GM18520 (cell line): Measurements from ENCODE around the gene NEK6.

Experiments used
- ATAC-seq: cut with Tn5 transposase; IDR thresholded peaks from one replicate; pipeline ENCODE4 v1.9.1; 2021; ENCODE audit not compliant: unreplicated experiment

The NEK6 gene

GRCh38 chr9:124295159-124295794 lies 37.5 kb downstream of the NEK6 start:
- no peak for ATAC-seq

DNA sequence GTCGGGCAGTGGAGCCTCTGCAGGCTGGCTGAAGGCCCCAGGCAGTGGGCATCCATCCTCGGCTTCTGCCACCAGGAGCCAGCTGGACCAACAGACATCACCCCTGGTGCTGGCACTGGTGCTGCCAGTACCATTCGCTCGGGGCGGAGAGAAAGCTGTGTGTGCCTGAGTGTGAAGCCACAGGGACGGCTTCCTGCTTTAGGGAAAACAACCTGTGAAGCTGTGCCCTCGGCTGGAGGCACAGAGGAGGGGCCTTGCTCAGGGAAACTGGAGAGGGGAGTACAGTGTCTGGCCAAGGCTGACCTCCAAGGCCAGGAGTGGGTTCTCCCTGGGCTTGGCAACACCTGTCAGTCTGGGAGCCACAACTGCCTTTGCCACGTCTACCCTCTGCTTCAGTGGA lies 38.3 kb downstream of the NEK6 start:
- ATAC-seq, result no peak

DNA sequence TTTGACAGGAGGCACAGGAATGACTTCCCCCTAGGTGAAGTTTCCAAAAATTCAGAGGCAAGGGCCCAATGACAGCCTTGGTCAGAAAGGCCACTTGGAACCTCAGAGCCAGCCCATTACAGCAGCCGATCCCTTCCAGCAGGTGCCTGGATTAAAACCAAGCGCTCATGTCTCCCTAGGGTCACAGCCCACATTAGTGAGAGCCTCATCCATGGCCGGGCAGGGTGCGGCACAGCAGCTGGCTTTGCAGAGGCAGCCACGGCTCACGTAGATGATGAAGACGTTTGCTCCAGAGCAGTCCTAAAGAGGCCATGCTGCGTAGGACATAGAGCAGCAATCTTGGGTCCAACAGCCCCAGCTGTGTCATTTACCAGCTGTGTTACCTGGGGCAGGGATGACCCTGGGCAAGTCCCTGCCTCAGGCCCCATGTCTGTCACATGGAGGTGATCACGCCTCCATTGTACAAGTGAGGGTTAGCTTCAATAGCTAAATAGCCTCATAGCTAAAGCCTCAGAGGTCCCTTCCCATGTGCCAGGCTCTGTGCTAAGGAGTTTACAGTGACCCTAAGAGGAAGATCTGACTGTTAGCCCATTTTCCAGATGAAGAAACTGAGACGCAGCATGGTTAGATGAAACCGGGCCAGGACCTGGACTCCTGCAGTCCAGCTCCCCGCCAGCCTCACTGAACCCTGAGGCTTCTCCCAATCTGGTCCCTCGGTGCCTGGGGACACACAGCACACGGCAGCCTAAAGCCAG lies 39.2 kb downstream of the NEK6 start:
- ATAC-seq, result no peak

DNA sequence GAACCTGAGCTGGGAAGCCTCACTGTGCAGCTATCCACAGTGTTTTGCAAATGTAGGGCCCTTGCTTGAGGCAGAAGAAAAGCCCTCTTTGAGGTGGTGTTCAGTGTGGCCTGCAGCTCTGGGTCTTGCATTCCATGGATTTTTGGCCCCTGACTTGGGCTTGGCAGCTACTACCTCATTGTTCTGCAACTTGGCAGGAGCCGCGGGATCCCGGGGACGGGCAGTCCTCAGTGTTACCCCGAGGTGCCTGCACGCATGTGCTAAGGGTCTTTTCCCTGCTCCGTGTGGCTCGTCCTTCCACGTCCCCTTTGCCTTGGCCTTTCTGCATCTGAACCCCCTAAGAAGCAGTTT lies 39.8 kb downstream of the NEK6 start:
- ATAC-seq, result no peak

GRCh38 chr9:124297915-124298645 lies 40.3 kb downstream of the NEK6 start:
- no peak for ATAC-seq

DNA sequence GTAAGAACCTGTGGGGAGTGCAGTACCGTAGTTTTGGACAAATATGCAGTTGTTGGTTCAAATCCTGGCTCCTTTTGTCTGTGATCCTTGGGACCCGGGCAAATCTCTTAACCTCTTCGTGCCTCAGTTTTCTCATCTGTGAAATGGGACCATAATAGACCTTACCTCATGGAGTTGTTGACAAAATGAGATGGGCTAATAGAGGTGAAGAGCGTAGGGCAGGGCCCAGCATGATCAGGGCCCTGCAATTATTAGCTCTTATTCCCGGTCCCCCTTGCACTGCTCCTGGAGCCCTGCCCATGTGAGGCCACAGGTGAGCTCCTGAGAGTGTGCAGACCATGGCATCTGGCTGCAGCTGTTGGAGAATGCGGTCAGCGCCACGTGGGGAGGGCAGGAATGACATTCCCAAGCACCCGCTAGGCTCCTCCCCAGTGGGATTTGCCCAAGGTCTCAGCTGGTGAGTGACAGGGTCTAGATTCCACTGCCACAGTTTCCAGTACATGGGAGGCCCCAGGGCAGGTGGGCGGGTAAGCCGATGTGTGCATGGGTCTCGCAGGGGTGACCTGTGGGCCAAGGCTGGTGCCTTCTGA lies 41.0 kb downstream of the NEK6 start:
- no peak for ATAC-seq

DNA sequence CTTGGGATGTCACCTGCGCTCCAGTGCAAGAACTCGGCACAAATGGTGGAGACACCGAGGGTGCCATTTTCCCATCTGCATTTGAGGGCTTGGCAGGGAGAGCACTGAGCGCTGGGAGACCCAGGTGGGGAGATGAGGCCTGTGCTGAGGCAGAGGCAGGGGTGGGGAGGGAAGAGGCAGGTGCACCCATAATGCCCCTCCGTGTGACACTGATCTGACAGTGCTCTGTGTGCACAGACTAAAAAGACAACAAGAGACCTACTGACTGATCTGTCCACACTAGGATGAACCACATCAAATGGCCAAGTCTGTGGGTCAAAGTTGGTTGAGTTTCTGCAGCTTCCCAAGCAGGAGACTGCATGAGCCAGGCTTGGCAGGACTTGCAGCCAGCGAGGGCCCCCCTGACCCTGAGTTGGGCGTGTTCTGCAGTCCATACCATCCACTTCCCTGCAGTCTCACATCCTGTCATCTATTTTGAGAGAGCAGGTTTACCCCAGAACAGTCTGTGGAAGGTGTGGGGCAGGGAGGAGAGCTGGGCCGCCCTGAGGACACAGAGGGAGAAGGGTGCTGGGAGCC lies 41.9 kb downstream of the NEK6 start:
- no peak for ATAC-seq

DNA sequence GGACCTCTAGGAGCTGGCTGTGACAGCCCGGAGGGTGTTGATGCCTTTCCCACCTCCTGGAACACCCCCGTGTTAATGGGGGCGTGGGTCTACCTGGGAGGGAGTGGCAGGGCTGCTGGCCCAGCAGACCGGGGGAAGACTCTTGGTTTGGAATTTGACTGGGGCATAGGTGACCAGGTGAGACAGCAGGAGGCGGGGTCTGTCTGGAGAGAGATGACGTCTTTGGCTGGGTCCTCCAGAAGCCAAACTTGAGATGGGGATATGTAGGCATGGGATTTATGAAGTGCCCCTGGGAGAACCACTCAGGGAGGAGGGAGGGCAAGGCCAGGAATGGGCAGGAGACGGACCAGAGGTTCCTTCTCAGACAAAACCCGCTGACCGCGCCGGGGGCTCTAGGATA lies 42.6 kb downstream of the NEK6 start:
- ATAC-seq, result no peak

- ATAC-seq, result no peak
Measured at GRCh38 chr9:124302921-124303320, 45.2 kb downstream of the NEK6 start.

DNA sequence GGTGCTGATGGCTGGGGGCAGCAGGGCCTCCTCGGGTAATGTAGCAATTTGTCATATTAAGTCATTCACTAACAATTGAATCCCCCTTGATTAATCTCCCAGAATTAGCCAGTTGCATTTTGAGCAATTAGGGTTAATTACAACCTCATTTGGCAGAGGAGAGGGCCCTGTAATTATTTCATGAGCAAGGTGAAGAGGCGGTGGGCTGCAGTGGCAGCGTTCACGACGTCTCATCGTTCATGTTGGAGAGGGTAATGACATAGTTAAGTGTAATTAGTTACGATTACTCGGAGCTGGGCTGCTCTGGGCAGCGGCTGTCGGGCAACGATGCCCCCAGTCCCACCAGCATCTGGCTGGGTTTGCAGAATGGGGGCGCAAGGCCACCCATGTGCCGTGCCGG lies 46.0 kb downstream of the NEK6 start:
- ATAC-seq, result no peak

DNA sequence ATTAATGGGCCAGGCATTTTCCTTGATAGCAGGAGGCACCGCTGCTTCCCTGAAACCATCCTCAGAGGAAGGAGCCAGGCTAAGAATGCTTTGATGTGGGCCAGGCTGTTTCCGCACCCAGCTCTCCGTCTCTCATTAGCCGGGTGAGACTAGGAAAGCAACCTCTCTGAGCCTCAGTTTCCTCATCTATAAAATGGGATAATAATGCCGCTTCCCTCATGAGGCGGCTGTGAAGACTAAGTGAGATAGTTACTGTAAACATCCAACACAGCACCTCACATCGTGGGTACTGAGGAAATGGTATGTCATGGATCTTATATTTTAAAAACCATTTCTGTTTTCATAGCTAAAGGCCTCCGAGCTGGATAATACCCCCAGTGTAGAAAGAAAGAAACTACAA lies 46.5 kb downstream of the NEK6 start:
- no peak for ATAC-seq

GRCh38 chr9:124306098-124306735 lies 48.5 kb downstream of the NEK6 start:
- no peak for ATAC-seq

GRCh38 chr9:124307379-124308030 lies 49.8 kb downstream of the NEK6 start:
- ATAC-seq, result no peak

DNA sequence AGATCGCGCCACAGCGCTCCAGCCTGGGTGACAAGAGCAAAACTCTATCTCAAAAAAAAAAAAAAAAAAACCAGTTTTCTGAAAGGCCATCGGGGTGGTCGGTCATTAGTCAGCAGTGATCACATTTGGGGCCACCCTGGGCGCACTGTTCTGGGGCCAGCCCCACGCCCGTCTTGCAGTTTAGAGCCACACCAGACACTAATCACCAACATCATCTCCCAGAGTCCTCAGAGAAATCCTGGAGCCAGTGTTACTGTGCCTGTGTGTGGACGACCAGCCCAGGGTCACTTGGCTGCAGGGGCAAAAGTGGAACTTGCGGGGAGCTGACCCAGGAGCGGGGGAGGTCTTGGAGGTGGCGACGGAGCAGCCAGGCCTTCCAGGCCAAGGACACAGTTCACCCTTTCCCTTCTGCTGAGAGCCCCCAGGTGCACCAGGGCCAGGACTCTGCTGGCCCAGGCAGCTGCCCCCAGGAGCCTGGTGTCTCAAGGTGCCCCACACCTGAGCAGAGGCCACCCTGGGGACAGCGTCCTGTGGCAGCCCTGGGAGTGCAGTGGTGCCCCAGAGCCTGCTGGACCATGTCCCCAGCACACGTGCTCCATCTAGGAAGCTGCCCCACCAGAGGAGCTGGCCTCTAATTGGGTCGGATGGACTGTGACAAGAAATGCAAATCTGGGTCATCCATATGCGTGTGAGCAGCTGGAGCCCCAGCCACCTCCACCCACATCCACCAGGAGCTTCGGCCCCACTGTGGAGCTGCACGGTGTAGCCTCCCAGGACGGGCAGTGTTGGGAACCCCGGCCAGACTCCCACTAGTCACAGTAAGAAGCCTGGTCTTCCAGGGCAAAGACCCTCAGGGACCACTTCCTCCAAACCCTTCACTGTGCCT lies 51.1 kb downstream of the NEK6 start:
- no peak for ATAC-seq

DNA sequence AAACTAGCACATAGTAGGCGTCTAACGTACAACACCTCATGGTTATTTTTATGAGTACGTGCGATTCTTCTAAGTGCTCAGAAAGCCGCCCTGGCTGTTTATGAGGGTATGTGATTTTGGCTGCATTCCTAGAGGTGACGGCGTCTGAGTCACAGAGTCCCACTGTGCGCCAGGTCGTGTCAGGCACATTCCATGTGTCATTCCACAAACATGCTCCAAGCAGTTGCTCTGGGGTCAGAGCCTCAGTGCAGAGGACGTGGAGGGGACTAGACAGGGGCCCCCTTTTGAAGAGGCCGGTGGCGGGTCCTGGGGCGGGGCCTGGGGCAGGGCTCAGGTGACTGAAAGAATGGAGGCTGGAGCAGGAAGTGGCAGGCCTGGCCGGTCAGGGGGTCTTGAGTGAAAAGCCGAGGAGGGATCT lies 51.9 kb downstream of the NEK6 start:
- no peak for ATAC-seq

GRCh38 chr9:124311283-124311682 lies 53.5 kb downstream of the NEK6 start:
- ATAC-seq, result no peak

- ATAC-seq, result no peak
Measured at GRCh38 chr9:124312290-124313265, 54.8 kb downstream of the NEK6 start.

DNA sequence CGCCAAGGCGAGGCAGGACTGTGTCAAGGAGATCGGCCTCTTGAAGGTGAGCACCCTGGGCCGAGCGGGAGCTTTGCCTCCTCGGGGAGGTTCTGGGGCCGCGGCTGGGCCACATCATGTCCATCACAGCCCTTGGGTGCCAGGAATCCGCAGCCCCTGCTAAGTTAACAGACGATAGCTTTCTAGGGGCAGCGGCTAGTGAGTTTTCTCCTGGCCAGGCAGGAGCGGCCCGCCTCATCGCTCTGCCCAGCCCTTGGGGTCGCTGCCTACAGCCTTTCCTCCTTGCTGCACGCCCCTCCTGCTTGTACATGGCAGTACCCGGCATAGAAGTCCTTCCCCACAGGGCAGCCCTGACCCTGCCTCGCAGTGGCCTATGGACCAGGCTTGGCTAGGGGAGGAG lies 56.2 kb downstream of the NEK6 start:
- no peak for ATAC-seq
